GM19455 (cell line): Measurements from ENCODE around the gene FHL3.
"Not testable (repeated sequence)": the region's sequence is repeated elsewhere in the genome, so short reads cannot be mapped to it uniquely, and the experiment has no call there.

ENCODE experiments used
- ATAC-seq: cut with Tn5 transposase; IDR thresholded peaks from one replicate; pipeline ENCODE4 v1.9.1; 2021; ENCODE audit not compliant: unreplicated experiment

Gene FHL3

DNA sequence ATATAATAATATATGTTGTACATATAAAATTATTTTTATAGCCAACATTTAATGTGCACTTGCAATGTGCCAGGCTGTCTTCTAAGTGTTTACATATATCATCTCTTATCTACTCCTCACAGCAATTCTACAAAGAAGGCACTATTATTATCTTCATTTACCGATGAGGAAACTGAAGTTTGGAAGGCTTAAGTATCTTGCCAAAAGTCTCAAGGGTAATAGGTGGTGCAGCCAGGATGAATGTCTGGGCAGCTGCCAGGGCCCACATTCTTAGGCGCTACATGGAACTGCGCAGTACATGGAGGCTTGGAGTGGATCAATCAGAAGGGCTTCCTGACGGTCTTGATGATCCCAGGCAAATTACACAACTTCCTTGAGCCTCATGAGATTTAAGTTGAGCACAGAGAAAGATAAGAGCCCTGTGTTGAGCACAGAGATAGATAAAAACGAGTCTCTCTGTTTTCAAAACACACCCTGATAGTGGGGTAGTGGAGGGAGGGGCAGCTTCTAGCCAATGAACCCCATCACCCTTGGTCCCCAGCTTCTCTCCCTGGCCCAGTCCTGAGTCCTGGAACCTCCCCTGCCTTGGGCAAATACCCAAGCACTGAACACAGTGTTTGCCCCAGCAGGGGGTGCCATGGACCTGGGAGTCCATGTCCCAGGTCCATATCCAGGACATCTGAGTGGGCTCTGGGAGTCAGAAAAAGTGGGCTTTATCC, 32.1 kb upstream of the FHL3 start:
- no peak for ATAC-seq

DNA sequence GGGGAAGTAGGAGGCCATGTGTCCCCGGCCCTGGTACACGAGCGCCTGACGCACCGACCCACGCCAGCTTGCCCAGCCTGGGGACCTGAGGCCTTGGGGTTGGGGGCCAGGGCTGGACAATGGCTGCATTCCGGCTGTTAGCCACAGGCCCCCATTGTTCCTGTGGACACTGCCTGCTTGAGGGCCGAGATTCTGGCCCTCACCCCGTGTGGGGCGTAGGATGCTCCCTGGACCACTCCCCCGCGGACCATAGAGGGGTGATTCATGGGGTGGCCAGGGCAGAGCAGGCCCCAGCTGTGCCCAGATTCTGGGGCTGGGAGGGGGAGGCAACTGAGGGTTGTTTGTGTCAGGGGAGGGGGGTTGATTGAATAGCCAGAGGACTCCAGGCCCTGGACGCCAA, 29.6 kb upstream of the FHL3 start:
- ATAC-seq: no peak

DNA sequence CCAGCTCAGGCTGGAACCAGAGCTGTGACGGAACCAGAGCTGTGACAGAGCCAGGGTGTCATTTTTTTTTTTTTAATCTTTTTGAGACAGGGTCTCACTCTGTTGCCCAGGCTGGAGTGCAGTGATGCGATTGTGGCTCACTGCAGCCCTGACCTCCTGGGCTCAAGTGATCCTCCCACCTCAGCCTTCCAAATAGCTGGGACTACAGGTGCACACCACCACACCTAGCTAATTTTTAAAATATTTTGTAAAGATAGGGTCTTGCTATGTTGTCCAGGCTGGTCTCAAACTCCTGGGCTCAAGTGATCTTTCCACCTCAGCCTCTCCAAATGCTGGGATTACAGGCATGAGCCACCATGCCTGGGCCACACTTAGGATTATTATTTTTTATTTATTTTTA, 27.7 kb upstream of the FHL3 start:
- ATAC-seq: not testable (repeated sequence)

DNA sequence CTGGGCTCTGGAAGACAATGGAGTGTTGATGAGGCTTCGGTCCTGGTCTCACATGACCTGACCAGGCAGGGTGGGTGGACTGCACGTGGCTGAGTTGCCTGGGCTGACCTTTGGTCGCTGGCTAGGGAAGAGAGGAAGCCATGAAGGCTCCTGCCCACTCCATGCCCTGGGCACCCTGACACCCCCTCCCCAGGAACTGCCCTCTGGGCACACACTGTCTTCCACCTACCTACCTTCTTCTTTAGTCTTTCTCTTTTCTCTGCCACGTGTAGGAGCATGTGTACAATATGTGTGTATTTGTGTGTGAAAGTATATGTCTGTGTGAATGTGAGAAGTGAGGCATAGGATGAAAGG, 26.2 kb upstream of the FHL3 start:
- ATAC-seq: no peak

DNA sequence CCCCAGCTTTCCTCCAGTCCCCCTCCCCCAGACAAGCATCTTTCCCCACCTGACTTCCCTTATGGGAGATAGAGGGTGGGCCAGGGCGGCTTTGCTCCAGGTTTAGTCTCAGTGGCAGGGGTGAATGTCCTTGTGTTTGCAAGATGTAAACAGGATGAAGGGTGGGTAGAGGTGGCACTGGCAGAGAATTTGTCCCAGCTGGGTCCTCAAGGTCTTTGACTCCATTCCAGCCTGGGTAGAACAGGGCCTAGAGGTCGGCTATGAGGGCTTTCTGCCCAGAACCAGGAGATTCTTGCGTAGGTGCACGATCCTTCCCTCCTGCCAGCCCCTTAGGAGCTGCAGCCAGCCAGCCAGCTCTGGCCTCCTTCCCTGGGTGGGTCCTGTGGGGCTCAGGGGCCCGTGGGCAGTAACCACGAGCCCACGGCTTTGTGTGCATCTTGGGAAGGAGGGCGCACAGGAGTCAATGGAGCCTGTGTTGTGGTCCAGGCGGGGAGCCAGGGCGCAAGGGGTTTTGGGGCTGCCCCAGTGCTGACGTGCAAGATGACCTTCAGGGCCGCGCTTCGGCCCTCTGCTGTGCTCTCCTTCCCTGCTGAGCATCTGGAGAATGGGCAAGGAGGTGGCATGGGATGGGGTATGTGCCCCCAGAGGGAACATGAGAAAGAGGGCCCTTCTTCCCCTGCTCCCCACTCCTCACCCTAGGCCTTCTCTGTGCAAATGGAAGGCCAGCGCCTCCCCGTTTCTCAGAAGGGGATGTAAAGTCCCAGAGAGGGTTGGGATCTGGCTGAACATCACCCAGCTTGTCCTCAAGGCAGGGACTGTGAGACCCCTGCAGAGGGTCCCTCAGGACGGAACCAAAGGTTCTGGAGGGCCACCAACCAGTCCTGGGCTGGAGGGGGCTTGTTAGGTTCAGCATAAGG, 25.5 kb upstream of the FHL3 start:
- no peak for ATAC-seq

DNA sequence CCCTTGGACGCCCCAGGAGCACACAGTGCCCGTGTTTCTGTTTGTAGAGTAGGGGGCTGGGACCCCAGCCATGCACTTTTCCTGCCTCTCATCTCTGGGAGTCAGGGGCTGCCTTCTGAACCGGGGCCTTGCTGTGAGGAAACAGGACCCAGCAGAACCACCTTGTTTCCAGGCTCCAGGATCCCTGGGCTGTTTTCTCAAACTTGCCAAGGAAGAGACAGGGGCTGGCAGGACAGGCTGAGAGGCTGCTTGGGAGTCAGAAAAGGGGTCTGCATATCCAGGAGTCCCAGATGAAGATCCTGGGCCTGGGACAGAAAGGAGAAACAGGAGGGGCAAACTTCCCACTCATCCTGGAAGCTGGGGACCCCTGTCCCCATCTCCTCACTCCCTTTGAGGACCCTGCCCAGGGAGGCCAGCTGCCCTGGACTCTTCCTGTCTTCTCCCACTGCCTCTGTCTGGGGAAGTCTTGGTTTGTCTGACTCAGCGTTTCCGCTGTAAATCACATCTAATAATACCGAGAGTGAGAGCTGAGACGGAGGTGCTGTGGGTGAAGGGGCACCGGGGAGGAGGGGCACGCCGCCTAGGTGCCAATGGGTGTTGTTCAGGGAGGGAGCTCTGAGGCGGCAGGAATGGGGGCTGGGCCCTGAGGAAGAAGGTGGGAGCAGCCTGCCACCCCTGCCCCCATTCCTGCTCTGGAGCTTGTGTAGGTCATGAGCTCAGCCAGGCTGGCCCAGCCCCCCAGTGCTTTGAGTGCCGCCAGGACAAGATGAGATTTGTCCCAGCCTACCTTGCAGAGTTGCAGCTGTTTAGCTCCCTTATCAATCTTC, 24.6 kb upstream of the FHL3 start:
- peak; percentile 57 for ATAC-seq

DNA sequence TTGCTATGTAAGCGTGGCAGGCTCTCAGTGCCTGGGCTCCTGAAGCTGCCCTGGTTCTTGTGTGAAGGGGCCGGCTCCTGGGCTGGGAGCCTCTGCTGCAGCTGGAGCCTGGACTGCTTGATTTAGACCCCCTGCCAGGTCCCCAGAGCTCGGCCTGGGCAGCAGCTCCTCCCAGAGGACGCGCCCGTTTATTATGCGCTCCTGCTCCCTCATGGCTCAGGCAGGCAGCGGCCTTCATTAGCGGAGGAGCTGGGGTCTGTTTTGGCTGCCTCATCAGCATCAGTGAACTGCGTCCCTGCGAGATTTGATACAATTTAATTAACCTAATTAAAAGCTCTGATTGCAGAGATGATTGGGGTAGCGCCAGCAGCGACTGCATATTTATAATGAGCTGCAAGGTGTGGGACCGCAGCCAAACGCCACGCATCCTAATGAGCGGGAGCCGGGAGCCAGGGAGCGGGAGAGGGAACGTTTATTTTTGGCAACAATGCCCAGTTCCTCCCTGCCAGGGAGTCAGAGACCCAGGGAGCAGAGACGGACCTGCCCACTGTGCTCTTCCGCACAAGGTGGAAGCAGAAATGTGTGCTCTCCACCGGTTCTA, 23.9 kb upstream of the FHL3 start:
- no peak for ATAC-seq

DNA sequence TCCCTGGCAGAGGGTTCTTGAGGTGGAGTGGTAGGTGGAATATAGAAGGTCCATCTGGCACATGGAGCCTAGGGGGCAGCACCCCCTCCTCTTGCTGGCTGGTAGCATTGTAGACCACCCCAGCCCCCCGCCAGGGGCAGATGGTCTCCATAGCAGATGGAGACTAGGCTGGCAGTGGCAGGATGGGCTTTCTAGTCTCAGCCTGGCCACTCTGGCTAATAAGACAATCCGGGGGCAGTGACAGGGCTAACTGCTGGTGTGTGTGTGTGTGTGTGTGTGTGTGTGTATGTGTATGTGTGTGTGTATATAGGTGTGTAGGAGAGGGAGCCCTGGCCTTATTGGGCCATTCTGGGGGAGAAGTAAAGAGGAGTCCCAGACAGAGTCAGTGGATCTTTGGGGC, 23.4 kb upstream of the FHL3 start:
- ATAC-seq: no peak

DNA sequence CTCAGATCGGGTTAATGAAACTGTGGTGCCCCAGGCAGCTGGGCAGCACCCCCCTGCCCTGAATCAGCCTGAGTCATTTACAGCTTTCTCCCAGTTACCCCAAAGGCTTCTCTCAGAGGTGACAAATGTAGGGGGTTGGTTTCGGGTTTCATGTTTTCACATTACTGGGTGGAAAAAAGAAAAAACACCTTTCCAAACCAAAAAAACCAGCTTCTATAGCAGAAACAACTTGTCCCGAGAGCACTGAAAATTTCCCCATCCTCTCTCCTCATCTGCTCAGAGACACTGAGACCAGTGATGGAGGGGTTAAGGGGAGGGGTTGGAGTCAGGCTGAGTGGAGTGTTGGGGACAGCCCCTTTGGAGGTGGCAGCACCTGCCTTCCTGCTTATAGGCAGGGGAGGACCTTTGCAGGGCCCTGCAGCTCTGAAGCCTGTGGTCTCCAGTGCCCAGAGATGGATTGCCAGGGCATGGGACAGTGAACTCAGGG, 22.8 kb upstream of the FHL3 start:
- ATAC-seq: peak; percentile 57

DNA sequence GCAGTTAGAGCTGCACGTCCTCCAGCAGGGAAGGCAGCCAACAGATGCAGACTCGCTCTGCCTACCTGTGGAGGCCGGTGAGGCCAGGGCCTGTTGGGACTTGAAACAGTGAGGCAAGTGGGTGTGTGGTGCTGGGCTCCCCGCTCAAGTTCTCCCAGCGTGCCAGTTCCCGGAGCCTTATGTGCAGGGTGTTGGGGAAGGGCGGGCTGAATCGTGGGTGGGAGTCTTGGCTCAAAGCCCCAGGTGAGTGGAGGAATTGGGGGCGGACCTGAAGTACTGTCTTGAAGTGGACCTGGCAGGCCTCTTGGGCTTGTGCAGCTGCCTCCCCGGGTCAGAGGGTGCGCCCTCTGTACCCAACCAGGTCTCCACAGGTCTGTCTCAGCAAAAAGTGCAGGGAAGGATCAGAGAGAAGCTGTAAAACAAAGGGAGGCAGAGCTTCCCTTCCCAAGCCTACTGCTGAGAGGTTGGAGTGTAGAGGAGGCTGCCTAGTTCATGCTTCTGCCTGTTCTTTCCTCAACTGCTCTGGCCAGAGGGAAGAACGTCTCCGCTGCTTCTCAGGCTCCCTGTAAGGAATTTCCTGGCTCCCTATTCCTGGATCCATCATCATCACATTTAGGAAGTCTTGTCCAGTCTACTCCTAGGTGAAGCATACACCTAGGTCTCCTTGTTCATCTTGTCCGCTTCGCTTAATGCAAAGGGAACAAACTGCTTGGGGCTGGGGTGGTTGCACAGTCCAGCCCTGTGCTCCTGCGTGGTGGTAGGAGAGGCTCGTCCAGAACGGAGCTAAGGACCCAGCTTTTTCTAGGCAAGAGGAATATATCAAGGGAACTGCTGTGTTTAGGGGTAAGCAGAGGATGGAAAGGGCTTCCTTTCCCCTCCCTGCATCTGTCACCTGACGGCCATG, 22.1 kb upstream of the FHL3 start:
- ATAC-seq: no peak

DNA sequence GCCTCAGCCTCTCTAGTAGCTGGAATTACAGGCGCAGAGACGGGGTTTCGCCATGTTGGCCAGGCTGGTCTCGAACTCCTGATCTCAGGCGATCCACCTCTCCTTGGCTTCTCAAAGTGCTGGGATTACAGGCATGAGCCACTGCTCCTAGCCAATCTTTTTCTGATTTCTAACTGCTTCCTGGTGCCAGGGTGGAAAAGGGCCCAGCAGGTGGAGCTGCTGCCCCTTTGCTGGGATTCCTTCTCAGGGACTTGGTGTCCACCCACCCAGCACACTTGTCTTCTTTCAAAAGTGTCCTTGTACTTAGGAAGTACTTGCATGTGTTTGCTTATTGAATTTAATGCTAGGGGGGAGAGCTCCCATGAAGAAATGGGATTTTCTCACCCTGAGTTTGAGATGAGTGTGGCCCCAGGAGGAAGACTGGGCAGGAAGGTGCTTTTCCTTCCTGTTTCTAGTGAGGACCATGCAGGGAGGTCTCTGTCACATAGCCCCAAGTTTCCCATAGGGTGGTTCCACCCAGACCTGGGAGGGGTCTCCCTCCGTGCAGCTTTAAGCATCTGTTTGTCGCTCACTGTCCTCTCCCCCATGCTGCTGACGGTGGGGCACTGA, 21.4 kb upstream of the FHL3 start:
- ATAC-seq: no peak

DNA sequence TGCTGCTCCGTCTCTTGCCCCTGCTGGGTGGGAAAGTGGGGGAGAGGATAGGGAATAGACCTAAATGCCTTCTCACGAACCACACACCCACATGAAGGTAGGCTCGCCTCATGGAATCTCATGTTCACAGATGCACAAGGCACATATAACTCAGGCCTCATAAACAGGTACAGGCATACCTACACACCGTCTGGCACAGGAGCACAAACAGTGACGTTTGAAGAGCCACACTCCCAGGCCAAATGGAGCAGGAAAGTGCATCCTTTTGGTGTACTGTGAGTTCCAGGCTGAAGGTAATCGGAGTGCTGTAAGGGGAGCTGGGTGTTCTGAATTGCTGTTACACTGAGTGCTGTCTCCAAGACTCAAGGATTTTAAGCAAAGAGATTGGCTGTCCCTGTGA, 20.4 kb upstream of the FHL3 start:
- no peak for ATAC-seq

DNA sequence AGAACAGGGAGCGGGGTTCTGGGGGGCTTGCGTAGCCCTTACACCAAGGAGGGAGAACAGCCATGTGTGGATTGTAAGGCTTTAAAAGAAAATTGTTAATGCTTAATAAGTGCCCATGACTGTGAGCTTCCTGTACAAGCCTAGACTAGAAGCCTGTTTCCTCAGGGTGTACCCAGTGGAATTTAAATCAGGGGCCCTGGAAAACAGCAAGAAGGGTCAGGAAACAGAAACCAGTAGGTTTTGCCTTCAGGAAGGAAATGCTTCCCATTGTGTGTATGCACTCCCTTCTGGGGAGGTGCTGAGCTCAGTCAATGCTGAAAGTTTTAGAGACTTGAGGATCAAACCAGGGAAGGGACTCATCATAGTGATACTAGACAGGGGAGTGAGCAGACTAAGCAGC, 19.9 kb upstream of the FHL3 start:
- no peak for ATAC-seq

DNA sequence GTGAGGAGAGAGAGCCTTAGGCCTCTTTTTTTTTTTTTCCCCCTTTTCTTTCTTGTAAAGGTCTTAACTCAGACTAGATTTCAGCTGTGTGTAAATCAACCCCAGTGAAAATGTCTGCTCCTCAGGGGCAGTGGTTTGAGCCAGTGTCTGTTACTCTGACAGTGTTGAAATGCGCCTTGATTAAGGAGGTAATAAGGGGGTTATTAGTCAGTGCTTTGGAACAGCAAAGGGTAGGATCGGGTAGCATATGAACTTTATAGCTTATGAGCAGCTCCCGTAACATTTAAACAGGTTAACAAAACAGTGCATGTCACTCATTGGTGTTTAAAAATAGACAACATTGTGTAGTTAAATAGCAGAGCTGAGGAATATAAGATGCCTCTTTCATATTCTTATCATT, 17.5 kb upstream of the FHL3 start:
- ATAC-seq: no peak

DNA sequence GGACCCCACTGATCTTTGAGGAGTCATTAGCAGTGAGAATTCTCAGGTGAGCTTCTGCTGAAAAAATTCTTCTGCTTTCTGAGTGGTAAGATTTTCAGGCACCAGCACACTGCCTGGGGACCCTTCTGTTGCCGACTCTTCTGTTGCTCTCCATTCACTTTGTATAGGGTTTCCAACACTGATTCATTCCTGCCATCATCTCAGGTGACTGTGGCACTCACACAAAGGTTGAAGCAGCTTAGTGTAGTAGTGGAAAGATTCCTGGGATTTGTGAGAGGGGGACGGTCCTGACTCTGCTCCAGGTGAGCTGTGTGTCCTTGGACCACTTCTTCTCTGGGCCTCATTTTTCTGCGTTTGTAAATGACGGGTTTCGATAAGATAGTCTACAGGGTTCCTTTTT, 16.7 kb upstream of the FHL3 start:
- ATAC-seq: no peak

DNA sequence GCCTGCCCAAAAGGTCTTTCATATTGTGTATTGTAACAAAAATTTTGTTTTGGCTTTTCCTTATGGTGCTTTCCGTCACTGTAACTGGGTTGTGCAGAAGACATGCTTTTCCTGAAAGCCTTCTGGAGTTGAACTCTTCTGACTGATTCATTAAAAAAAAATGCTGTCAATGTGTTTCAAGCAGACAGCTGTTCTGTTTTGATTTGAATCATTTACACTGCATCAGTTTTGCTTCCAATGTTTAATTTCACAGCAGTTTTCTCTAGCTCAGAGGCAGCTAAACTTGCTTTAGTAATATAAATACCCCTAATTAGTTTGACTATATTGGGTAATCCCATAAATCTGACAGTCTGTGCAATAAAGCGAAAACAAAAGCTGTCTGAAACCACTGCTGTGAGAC, 15.1 kb upstream of the FHL3 start:
- ATAC-seq: no peak

DNA sequence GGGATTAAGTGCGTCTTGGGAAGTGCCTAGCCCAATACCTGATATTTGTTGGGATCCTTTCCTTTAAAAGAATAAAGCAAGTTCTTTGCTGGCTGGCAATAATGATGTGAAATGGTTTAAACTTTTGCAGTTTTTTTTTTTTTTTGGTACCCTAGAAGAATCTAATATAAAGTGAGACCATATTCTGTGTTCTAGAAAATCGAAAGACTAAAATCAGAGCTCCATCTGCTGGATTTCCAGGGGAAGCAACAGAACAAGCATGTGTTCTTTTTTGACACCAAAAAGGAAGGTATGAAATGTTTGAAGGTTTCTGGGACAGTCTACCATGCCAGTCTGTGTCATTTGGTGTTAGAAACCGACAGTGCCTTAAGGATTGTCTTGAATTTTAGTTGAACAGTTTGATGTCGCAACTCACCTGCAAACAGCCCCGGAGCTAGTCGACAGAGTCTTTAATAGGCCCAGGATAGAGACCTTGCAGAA, 13.6 kb upstream of the FHL3 start:
- no peak for ATAC-seq

DNA sequence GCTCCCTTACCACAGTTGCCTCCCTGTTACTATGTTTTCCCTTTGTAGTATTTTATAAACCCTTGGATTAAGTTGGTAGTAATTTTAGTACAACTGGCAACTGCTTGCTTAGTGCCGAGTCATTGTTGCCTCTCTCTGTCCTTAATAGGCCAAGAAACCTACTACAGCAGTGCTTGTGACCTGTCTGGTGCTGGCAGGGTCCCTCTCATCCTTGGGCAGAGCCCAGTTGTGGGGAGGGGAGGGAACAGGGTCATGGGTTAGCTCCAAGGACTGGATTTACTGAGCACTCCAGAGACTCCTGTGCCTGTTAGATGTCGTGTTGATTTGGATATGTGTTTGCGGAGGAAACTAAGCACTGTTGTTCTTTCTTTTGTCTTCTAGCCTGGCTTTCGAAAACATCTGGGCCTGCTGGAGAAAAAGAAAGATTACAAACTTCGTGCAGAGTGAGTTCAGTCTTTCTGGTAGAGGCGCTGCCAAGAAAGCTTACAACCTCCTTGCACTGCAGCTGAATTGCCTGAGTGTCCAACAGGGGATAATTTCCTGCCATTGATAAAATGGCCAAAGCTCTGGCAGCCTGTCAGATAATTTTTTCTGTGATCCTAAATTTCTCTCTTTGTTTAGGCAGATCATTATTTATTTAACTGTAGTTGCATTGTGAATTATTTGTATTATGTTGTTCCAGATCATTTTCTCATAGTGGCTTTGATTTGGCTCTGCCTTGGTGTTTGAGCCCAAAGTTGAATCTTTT, 10.8 kb upstream of the FHL3 start:
- no peak for ATAC-seq
